Activated naive CD8-positive, alpha-beta T cell treated with anti-CD3 and anti-CD28 coated beads, Interleukin-2, amount 10 ng/mL, durations not matched to agents 7 days and 5 days (primary cell): ENCODE measurements around the gene C1QL2. TPM values are rescaled to one million over a fixed set of nuclear protein-coding genes. Genes with fewer than 3 reads are reported as not detected.

ENCODE experiments used
- total RNA-seq, 2 experiments: library from RNA; stranded (reverse); gene quantifications; one replicate each; pipeline ENCODE4 v1.2.3, GENCODE V29; 2021

The C1QL2 gene
- total RNA-seq, 2 experiments from 2014 or later = not detected

Other genes starting within 250 kb of the C1QL2 start
- under 1 TPM in 1 of 2 experiments, not detected in 1; 0.26 TPM for gene MARCO, start 216.6 kb downstream of the C1QL2 start, total RNA-seq
- under 1 TPM in 1 of 2 experiments, not detected in 1; 0.19 TPM for gene STEAP3, start 65.1 kb upstream of the C1QL2 start, total RNA-seq
- 1 to 10 TPM; 6.4 to 7.5 TPM for gene C2orf76, start 208.1 kb upstream of the C1QL2 start, total RNA-seq
- 100 to 1,000 TPM; 141 to 147 TPM for gene DBI, start 208.2 kb upstream of the C1QL2 start, total RNA-seq